ENCODE data around the gene ARHGAP28. TPM values are rescaled to one million over a fixed set of nuclear protein-coding genes. Genes with fewer than 3 reads are reported as not detected.
"Not testable (repeated sequence)": the region's sequence is repeated elsewhere in the genome, so short reads cannot be mapped to it uniquely, and the experiment has no call there.

The ARHGAP28 gene
- total and polyA plus RNA-seq, 2 experiments from 2014 or later: 0.20 TPM; not detected in 1

DNA sequence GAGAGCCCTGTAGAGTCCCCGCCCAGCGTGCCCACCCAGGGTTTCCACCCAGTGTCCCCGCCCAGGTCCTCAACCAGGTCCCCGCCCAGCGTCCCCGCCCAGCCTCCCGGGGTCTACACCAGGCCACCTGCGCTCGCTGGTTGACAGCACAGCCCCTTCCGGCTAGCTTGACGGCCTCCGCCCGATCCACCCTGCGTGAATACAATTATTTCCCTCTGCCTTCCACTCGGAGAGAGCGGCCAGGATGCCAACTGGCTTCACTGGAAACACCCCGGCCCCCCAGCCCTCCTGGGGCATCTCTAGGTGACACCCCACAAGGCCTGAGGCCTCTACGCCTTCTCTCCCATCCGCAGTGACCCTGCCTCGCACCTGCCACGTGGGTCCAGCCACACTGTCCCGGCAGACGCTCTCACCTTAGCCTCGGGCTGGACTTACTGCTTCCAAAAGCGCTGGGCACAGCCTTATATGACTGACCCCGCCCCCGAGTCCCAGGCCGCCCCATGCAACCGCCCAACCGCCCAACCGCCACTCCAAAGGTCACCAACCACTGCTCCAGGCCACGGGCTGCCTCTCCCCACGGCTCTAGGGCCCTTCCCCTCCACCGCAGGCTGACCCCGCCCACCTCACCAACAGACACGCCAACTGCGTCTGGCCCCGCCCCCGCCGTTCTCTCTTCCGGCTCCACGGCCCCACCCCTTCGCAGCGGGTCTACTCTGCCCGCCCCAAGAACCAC is 200.0 kb downstream of the ARHGAP28 start:
- TF ChIP-seq EZH2 (IDR thresholded peaks at IDR 0.05; ENCODE audit: insufficient read depth, poor library complexity, severe bottlenecking) (no peak), EZH2phosphoT487 (IDR thresholded peaks at IDR 0.05; ENCODE audit: insufficient read depth, low read depth) (no peak)
- Histone ChIP-seq H2AFZ (no peak overlapping the region), H3K36me3 (ENCODE audit: low read depth) (no peaks in the 10 kb centered on the region), H3K9me2 (ENCODE audit: insufficient read depth) (no peaks in the 10 kb centered on the region), H3K27ac (no peak overlapping the region), H4K20me1 (ENCODE audit: insufficient read depth) (no peaks in the 10 kb centered on the region), H3K27me3 (replicated peaks; ENCODE audit: insufficient read depth) (peaks cover under 1% of the 10 kb centered on the region; the same call in 1 of the 2 replicates), H3K9me3 (ENCODE audit: low read depth) (no peaks in the 10 kb centered on the region), H3K79me2 (ENCODE audit: insufficient read depth) (no peaks in the 10 kb centered on the region), H3K4me3 (no peak overlapping the region), H3K4me2 (ENCODE audit: unreplicated experiment) (no peak overlapping the region), H3K9ac (no peak overlapping the region), H3F3A (ENCODE audit: insufficient read depth) (no peaks in the 10 kb centered on the region), H3K4me1 (ENCODE audit: insufficient read depth) (no peaks in the 10 kb centered on the region)
- in situ Hi-C loops (cut with MboI): loop anchor here (10.0 kb wide), 1 partner anchor 245 kb away; no protein-coding TSS in a partner anchor
- DNase-seq: no peak
- 81 to 82% methylated on average over 23 to 44 of the region's 45 CpGs for whole genome bisulfite sequencing, 2 experiments (ENCODE audit: low coverage in 1 of 2, low lambda C conversion rate in 2 of 2, missing lambda C conversion rate in 2 of 2)

DNA sequence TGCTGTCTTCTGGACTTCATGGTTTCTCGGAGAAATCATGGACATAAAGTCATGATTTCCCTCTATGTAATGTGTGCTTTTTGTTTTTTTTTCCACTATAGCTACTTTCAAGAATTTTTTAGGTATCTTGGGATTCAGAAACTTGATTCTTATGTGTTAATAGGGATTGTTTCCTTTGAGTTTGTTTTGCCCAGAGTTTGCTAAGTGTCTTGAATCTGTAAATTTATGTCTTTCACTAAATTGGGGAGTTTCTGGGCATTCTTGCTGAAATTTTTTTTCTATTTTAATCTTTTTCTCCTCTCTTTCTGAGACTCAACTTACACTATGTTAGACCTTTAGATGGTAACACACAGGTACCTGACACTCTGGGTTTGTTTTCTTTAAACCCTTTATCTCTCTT is 205.3 kb downstream of the ARHGAP28 start:
- Histone ChIP-seq H3K79me2 (ENCODE audit: insufficient read depth) (no peaks in the 10 kb centered on the region), H3K4me1 (ENCODE audit: insufficient read depth) (no peaks in the 10 kb centered on the region), H3K9me2 (ENCODE audit: insufficient read depth) (no peaks in the 10 kb centered on the region), H4K20me1 (ENCODE audit: insufficient read depth) (no peaks in the 10 kb centered on the region), H3K4me2 (ENCODE audit: unreplicated experiment) (no peak overlapping the region), H2AFZ (no peak overlapping the region), H3K9ac (no peak overlapping the region), H3K4me3 (no peak overlapping the region), H3K27ac (no peak overlapping the region), H3K27me3 (replicated peaks; ENCODE audit: insufficient read depth) (peaks cover 9% of the 10 kb centered on the region), H3F3A (ENCODE audit: insufficient read depth) (no peaks in the 10 kb centered on the region), H3K9me3 (ENCODE audit: low read depth) (no peaks in the 10 kb centered on the region), H3K36me3 (ENCODE audit: low read depth) (no peaks in the 10 kb centered on the region)
- DNase-seq: no peak
- WGBS, 2 experiments (ENCODE audit: low coverage in 1 of 2, low lambda C conversion rate in 2 of 2, missing lambda C conversion rate in 2 of 2): 30 to 33% methylated on average over 1 of the region's 1 CpG
- TF ChIP-seq EZH2phosphoT487 (IDR thresholded peaks at IDR 0.05; ENCODE audit: insufficient read depth, low read depth) (no peak), EZH2 (IDR thresholded peaks at IDR 0.05; ENCODE audit: insufficient read depth, poor library complexity, severe bottlenecking) (no peak)
- in situ Hi-C loops (cut with MboI): no loop called here

- Histone ChIP-seq H2AFZ (no peak overlapping the region), H4K20me1 (ENCODE audit: insufficient read depth) (no peaks in the 10 kb centered on the region), H3K4me2 (ENCODE audit: unreplicated experiment) (no peak overlapping the region), H3K9me3 (ENCODE audit: low read depth) (no peaks in the 10 kb centered on the region), H3K79me2 (ENCODE audit: insufficient read depth) (no peaks in the 10 kb centered on the region), H3K27ac (no peak overlapping the region), H3K9ac (no peak overlapping the region), H3K27me3 (replicated peaks; ENCODE audit: insufficient read depth) (peaks cover 9% of the 10 kb centered on the region), H3K9me2 (ENCODE audit: insufficient read depth) (no peaks in the 10 kb centered on the region), H3K36me3 (ENCODE audit: low read depth) (no peaks in the 10 kb centered on the region), H3K4me3 (no peak overlapping the region), H3F3A (ENCODE audit: insufficient read depth) (no peaks in the 10 kb centered on the region), H3K4me1 (ENCODE audit: insufficient read depth) (no peaks in the 10 kb centered on the region)
- 93 to 95% methylated on average over 7 of the region's 7 CpGs for WGBS, 2 experiments (ENCODE audit: low coverage in 1 of 2, low lambda C conversion rate in 2 of 2, missing lambda C conversion rate in 2 of 2)
- DNase-seq: no peak
- in situ Hi-C loops (cut with MboI): no loop called here
- TF ChIP-seq EZH2 (IDR thresholded peaks at IDR 0.05; ENCODE audit: insufficient read depth, poor library complexity, severe bottlenecking): no peak
- TF ChIP-seq EZH2phosphoT487 (IDR thresholded peaks at IDR 0.05; ENCODE audit: insufficient read depth, low read depth): no peak
These were observed 208.5 kb downstream of the ARHGAP28 start for GRCh38 chr18:6938003-6938402.

DNA sequence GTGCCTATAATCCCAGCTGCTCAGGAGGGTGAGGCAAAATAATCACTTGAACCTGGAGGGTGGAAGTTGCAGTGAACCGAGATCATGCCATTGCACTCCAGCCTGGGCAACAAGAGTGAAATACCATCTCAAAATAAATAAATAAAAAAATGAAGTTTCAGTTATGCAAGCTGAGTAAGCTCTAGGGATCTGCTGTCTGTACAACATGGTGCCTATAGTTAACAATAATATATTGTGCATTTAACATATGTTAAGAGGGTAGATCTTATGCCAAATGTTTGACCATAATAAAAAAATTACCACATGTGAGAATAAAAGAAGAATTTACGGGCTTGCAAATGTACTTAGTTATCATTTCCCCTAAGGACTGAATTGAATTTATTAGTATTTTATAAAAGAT is 208.9 kb downstream of the ARHGAP28 start:
- H3K27me3 ChIP-seq (replicated peaks; ENCODE audit: insufficient read depth); in situ Hi-C loops (cut with MboI); H3K9me2 ChIP-seq (ENCODE audit: insufficient read depth); H3F3A ChIP-seq (ENCODE audit: insufficient read depth); H3K36me3 ChIP-seq (ENCODE audit: low read depth); H3K9me3 ChIP-seq (ENCODE audit: low read depth); H3K9ac ChIP-seq; DNase-seq; H3K4me3 ChIP-seq; H3K79me2 ChIP-seq (ENCODE audit: insufficient read depth); H3K4me1 ChIP-seq (ENCODE audit: insufficient read depth); H2AFZ ChIP-seq; H4K20me1 ChIP-seq (ENCODE audit: insufficient read depth); H3K4me2 ChIP-seq (ENCODE audit: unreplicated experiment); H3K27ac ChIP-seq: not testable (repeated sequence)
- 93% methylated on average over 2 of the region's 2 CpGs for WGBS, 2 experiments (ENCODE audit: low coverage in 1 of 2, low lambda C conversion rate in 2 of 2, missing lambda C conversion rate in 2 of 2)

Measured in GM23248 (cell line).